ENCODE data around the gene SLC22A1.

SLC22A1 gene

GRCh38 chr6:160093061-160093460 lies 28.6 kb upstream of the SLC22A1 start:
- H3K4me1 ChIP-seq (ENCODE audit: control insufficient read depth, insufficient read depth, low read length): no peaks in the 10 kb centered on the region
- POLR2A ChIA-PET: no interaction called here
- no peak overlapping the region for H3K4me3 ChIP-seq (ENCODE audit: low read depth, low read length)
- CTCF ChIA-PET: interaction anchor here (1.4 kb wide), 1 partner anchor 20 kb away, joined by 4 read pairs; no protein-coding TSS in a partner anchor
- H3K36me3 ChIP-seq (ENCODE audit: control insufficient read depth in 2 of 2, insufficient read depth in 1 of 2, low read length in 2 of 2): peaks cover 7 to 97% of the 10 kb centered on the region in 2 experiments; a peak in 2 of 3 replicates
- no peak overlapping the region for H3K27ac ChIP-seq (ENCODE audit: extremely low read depth, low read depth, low read length)
- no peaks in the 10 kb centered on the region for H3K9me3 ChIP-seq (ENCODE audit: control insufficient read depth, insufficient read depth, low read depth, low read length)
- no peak for TF ChIP-seq BCL11A (tag by site-specific recombination; IDR thresholded peaks at IDR 0.05; ENCODE audit: low read depth)
- no peak for TF ChIP-seq ZNF518A (tag by site-specific recombination; conservative IDR thresholded peaks at IDR 0.05; ENCODE audit: low read depth)
- TF ChIP-seq ATF2 (tag by site-specific recombination; IDR thresholded peaks at IDR 0.05; ENCODE audit: low read depth): no peak
- TF ChIP-seq ZNF211 (tag by site-specific recombination; IDR thresholded peaks at IDR 0.05; ENCODE audit: low read depth): no peak
- no peak for TF ChIP-seq ZNF624 (tag by site-specific recombination; IDR thresholded peaks at IDR 0.05)
- TF ChIP-seq ZNF302 (tag by site-specific recombination; IDR thresholded peaks at IDR 0.05; ENCODE audit: low read depth): no peak
- no peak for TF ChIP-seq ZNF280D (tag by site-specific recombination; IDR thresholded peaks at IDR 0.05)
- TF ChIP-seq TCF7L2 (IDR thresholded peaks at IDR 0.05; ENCODE audit: borderline replicate concordance, low read depth, low read length): no peak
- no peak for TF ChIP-seq ZBTB21 (tag by site-specific recombination; IDR thresholded peaks at IDR 0.05)
- no peak for TF ChIP-seq ZBTB10 (tag by site-specific recombination; IDR thresholded peaks at IDR 0.05)
- TF ChIP-seq REST (tag by site-specific recombination; IDR thresholded peaks at IDR 0.05): no peak
- no peak for TF ChIP-seq ZBTB44 (tag by site-specific recombination; IDR thresholded peaks at IDR 0.05)
- TF ChIP-seq YY1 (tag by site-specific recombination; IDR thresholded peaks at IDR 0.05): no peak
- TF ChIP-seq ZNF449 (tag by site-specific recombination; IDR thresholded peaks at IDR 0.05): no peak
- TF ChIP-seq ZSCAN23 (tag by site-specific recombination; IDR thresholded peaks at IDR 0.05): no peak
- TF ChIP-seq ZNF140 (tag by site-specific recombination; IDR thresholded peaks at IDR 0.05): no peak
- no peak for TF ChIP-seq ZNF530 (tag by site-specific recombination; IDR thresholded peaks at IDR 0.05; ENCODE audit: low read depth)
- no peak for TF ChIP-seq ZNF19 (tag by site-specific recombination; IDR thresholded peaks at IDR 0.05; ENCODE audit: low read depth)
